Measurements from ENCODE around the gene NBPF6. TPM values are rescaled to one million over a fixed set of nuclear protein-coding genes. Genes with fewer than 3 reads are reported as not detected.
"Not testable (repeated sequence)": the region's sequence is repeated elsewhere in the genome, so short reads cannot be mapped to it uniquely, and the experiment has no call there.

NBPF6 gene
- total RNA-seq, 1 experiment from 2014 or later: not detected

DNA sequence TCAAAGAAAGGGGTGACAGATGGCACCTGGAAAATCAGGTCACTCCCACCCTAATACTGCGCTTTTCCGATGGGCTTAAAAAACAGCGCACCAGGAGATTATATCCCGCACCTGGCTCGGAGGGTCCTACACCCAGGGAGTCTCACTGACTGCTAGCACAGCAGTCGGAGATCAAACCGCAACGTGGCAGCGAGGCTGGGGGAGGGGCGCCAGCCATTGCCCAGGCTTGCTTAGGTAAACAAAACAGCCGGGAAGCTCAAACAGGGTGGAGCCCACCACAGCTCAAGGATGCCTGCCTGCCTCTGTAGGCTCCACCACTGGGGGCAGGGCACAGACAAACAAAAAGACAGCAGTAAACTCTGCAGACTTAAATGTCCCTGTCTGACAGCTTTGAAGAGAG lies 36.6 kb downstream of the NBPF6 start:
- not testable (repeated sequence) for H3T11ph ChIP-seq (ENCODE audit: low read length); H3K27ac ChIP-seq (ENCODE audit: insufficient read length, low read depth, low read length); H3K4me3 Mint-ChIP-seq; H3K4me1 Mint-ChIP-seq; H3K79me1 ChIP-seq (ENCODE audit: insufficient read depth, low read depth, low read length, poor library complexity, severe bottlenecking); H3K4ac ChIP-seq (ENCODE audit: low read depth, low read length); H2AK5ac ChIP-seq (ENCODE audit: insufficient read length, low read length); H3K9ac ChIP-seq (ENCODE audit: extremely low read depth, insufficient read length, low read length); H3K56ac ChIP-seq (ENCODE audit: insufficient read length, low read depth, low read length); H3K18ac ChIP-seq (ENCODE audit: insufficient read length, low read depth, low read length); H4K5ac ChIP-seq (ENCODE audit: insufficient read length, low read depth, low read length); H4K91ac ChIP-seq (ENCODE audit: insufficient read length, low read depth, low read length); H2BK12ac ChIP-seq (ENCODE audit: insufficient read length, low read depth, low read length); H3K9me3 ChIP-seq (ENCODE audit: control insufficient read depth, low read depth, low read length); H3K27ac Mint-ChIP-seq; H3K4me2 ChIP-seq (ENCODE audit: insufficient read depth, insufficient read length, low read length); H4K8ac ChIP-seq (replicated peaks; ENCODE audit: insufficient read length, low read depth, low read length); H3K14ac ChIP-seq (ENCODE audit: insufficient read depth, low read length); H3K27me3 ChIP-seq (ENCODE audit: insufficient read depth, low read length); H3K4me1 ChIP-seq (ENCODE audit: insufficient read depth, low read length); H2BK20ac ChIP-seq (ENCODE audit: low read depth, low read length, poor library complexity, severe bottlenecking); H4K20me1 ChIP-seq (ENCODE audit: control insufficient read depth, insufficient read depth, insufficient read length); H2AFZ ChIP-seq (ENCODE audit: low read length); H2BK15ac ChIP-seq (ENCODE audit: low read depth, low read length); H3K23ac ChIP-seq (ENCODE audit: insufficient read length, low read depth, low read length); H2BK120ac ChIP-seq (ENCODE audit: low read depth, low read length, poor library complexity, severe bottlenecking); H3K23me2 ChIP-seq (ENCODE audit: insufficient read length, low read depth, low read length, poor library complexity, severe bottlenecking); H3K27me3 Mint-ChIP-seq (ENCODE audit: low read depth); DNase-seq; H3K79me2 ChIP-seq (ENCODE audit: insufficient read depth, low read length); H2BK5ac ChIP-seq (ENCODE audit: insufficient read length, low read length)
- no CpG with 5 or more reads among the region's 11 CpGs for WGBS (ENCODE audit: extremely low coverage, insufficient read length, low lambda C conversion rate)
- peaks cover 19 to 26% (median 23%) of the 10 kb centered on the region in 3 experiments for H3K36me3 Mint-ChIP-seq (ENCODE audit: insufficient read depth in 1 of 3, low read depth in 3 of 3)
- H3K9me3 Mint-ChIP-seq: peaks cover 38 to 41% of the 10 kb centered on the region in 2 experiments

DNA sequence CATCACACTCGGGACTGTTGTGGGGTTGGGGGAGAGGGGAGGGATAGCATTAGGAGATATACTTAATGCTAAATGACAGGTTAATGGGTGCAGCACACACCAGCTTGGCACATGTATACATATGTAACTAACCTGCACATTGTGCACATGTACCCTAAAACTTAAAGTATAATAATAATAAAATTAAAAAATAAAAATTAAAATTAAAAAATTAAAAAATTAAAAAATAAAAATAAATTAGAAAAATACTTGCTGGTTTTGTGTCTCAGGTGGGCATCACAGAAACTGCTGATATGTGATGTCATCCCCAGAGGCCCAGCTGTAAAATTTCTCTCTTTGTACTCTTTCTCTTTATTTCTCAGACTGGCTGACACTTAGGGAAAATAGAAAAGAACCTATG lies 44.9 kb downstream of the NBPF6 start:
- H3K27me3 ChIP-seq (ENCODE audit: insufficient read depth, low read length); H3K27ac Mint-ChIP-seq: not testable (repeated sequence)

More for the DNA sequence above, 44.9 kb downstream of the NBPF6 start:
- H3K4me3 Mint-ChIP-seq; H3K79me2 ChIP-seq (ENCODE audit: insufficient read depth, low read length); DNase-seq; H3K18ac ChIP-seq (ENCODE audit: insufficient read length, low read depth, low read length); H4K91ac ChIP-seq (ENCODE audit: insufficient read length, low read depth, low read length); H3K4me1 ChIP-seq (ENCODE audit: insufficient read depth, low read length); H3K79me1 ChIP-seq (ENCODE audit: insufficient read depth, low read depth, low read length, poor library complexity, severe bottlenecking); H2BK15ac ChIP-seq (ENCODE audit: low read depth, low read length); H3K9ac ChIP-seq (ENCODE audit: extremely low read depth, insufficient read length, low read length); H3K4me1 Mint-ChIP-seq; H2AFZ ChIP-seq (ENCODE audit: low read length); H3K4ac ChIP-seq (ENCODE audit: low read depth, low read length); H3K14ac ChIP-seq (ENCODE audit: insufficient read depth, low read length); H3K27ac ChIP-seq (ENCODE audit: insufficient read length, low read depth, low read length); H3K27me3 Mint-ChIP-seq (ENCODE audit: low read depth); H4K20me1 ChIP-seq (ENCODE audit: control insufficient read depth, insufficient read depth, insufficient read length); H4K5ac ChIP-seq (ENCODE audit: insufficient read length, low read depth, low read length); H2BK5ac ChIP-seq (ENCODE audit: insufficient read length, low read length); H3K9me3 ChIP-seq (ENCODE audit: control insufficient read depth, low read depth, low read length); H2BK20ac ChIP-seq (ENCODE audit: low read depth, low read length, poor library complexity, severe bottlenecking); H3K4me2 ChIP-seq (ENCODE audit: insufficient read depth, insufficient read length, low read length); H3T11ph ChIP-seq (ENCODE audit: low read length); H2BK12ac ChIP-seq (ENCODE audit: insufficient read length, low read depth, low read length); H2AK5ac ChIP-seq (ENCODE audit: insufficient read length, low read length); H3K23me2 ChIP-seq (ENCODE audit: insufficient read length, low read depth, low read length, poor library complexity, severe bottlenecking); H4K8ac ChIP-seq (replicated peaks; ENCODE audit: insufficient read length, low read depth, low read length); H2BK120ac ChIP-seq (ENCODE audit: low read depth, low read length, poor library complexity, severe bottlenecking); H3K23ac ChIP-seq (ENCODE audit: insufficient read length, low read depth, low read length); H3K36me3 Mint-ChIP-seq (ENCODE audit: insufficient read depth in 1 of 3, low read depth in 3 of 3); H3K56ac ChIP-seq (ENCODE audit: insufficient read length, low read depth, low read length): not testable (repeated sequence)
- WGBS (ENCODE audit: extremely low coverage, insufficient read length, low lambda C conversion rate): no CpG with 5 or more reads among the region's 1 CpG
- peaks cover 7 to 14% of the 10 kb centered on the region in 2 experiments for H3K9me3 Mint-ChIP-seq
